Right hindlimb (tissue), 1 donor: Measurements from ENCODE around the gene PPP4C.
A peak's percentile ranks its signal among the peaks of the same experiment; 100 is the strongest.

Source experiments
- DNase-seq: peaks from one replicate; pipeline ENCODE4 v3.0.0-alpha.2; 2018

PPP4C gene

DNA sequence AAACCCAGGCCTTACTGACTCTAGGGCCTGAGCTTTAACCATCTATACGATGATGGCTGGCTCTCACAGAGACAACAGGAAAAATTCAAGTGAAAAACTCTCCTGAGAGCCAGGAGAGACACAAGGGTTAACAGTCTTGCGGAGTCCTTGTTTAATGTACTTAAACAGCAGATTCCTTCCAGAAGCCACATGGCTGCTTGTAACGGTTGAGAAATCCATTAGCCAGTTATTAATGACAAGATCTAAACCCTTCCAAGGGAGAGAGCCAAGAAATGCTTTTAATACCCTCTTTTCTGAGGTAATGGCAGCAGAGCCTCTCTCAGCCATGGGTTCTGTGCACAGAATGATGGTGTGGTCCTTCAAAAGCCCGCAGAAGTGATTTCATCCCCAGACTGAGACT, 15.4 kb upstream of the PPP4C start:
- DNase-seq: no peak

DNA sequence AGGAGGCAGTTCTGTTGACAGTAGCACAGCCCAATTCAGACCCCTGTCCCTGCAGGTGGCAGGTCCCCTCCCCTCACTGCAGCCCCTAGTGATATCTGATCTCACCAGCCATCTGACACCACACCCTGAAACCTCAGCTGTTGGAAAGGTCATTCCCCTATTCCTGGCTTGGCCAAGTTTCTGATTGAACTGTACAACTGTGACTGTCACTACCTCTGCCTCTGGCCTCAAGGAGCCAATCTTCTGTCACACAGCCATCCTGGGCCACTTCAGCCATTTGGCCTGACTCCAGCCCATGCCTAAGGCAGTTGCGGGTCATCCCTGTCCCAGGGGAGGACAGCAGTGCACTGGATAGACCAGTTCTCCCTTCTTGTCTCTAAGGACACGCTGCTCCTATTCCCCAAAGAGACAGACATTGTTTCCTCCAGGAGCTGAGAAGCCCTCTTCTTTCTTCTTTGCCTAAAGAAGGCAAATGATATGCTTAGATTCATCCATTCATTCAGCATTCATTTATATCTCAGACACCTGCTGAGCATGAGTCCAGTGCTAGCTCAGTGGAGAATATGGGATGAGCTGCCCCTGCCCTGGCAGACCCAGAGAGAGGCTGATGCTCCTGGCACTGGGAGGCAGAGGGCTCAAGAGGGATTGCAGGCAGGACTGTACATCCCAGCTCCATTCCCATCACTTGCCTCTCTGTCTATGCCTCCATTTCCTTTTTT, 14.8 kb upstream of the PPP4C start:
- peak; percentile 68 for DNase-seq

GRCh38 chr16:30063278-30063892, 12.4 kb upstream of the PPP4C start:
- no peak for DNase-seq

DNA sequence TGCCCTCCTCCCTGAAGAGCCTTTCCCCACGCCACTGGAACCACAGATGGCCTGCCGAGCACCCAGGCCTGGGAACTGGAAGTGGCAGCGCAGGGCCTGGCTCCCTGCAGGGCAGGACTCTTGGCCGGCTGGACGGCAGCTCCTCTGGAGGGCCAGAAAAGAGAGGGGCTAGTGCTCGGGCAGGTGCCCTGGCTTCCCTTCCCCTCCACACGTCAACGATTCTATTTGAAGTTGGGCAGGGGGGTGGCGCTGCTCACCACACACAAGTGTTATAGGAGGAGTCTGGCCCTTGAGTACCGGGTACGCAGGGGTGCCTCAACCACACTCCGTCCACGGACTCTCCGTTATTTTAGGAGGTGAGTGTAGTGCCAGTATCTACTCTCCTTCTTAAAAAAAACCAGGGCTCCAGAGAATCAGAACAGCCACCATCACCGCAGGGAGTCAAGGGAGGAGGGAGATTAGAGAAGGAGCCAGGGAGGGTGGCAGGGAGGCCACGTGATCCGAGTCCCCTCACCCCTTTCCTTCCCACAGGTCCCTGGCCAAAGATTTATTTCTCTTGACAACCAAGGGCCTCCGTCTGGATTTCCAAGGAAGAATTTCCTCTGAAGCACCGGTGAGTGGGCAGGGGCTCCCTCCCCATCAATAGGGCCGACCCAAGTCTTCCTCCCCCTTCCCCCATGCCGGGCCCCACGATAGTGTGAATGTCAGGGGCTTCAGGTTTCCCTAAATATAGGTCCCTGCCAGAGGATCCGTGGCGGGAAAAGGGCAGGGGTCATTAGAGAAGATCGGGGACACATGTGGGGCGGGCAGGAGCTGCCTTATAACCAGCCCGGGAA, 11.7 kb upstream of the PPP4C start:
- peak; percentile 82 for DNase-seq

DNA sequence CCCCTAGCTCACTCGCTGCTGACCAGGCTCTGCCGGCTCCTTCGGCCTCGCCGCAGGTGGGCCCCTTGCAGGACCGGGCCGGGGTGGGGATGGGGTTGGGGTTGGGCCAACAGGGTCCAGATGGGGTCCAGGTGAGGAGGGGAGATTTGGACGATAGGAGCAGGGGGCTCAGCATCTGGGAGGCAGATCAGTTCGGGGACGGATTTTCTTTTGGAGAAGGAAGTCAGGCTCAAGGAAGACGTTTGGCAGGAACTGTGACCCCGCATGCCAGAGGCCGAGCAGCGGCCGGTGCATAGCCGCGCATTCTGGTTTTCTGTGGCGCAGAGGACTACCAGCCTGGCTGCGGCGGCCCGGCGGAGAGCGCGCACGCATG, 11.1 kb upstream of the PPP4C start:
- DNase-seq: no peak

GRCh38 chr16:30065102-30065942, 10.5 kb upstream of the PPP4C start, which contains the start of gene ALDOA:
ALDOA (plus strand) TSS chr16:30065760; CDS start chr16:30066898, 1,138 bp downstream.
- DNase-seq: peak; percentile 99

DNA sequence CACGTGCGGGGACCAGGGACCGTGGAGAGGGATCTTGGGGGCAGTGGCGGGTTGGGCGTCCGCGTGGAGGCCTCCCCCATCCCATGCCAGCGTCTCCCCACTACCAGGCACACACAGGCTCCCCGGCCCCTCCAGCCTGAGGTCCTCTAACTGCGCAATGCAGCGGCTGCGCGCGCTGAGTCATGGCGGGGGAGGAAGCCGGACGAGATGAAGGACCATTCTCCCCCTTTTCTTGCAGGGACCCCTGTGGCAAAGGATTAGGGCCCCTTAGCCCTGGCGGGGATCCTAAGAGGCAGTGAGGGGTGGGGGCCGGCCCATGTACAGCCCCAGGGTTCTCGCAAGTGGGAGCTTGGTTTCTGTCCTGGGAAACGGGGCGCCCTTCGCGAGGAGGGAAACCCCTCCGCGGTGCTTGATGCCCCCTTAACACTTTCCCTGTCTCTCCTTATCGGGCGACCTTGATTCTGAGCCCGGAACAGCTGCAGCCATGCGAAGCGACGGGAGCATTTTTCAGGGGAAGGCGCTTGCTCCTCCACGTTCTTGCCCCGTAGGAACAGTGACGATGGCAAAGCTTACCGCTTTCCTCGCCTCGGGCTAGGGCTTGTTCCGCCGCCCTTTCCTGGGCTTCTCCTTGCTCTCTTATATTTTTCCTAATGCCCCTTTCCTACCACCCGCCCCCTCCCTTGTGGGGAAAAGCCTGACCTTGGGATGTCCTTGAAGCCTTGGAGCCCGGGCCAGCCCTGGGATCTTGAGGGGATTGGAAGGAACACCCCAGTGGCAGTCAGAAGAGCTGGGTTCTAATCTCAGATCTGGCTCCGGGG, 9.6 kb upstream of the PPP4C start:
- DNase-seq: no peak

GRCh38 chr16:30066761-30067583, 8.8 kb upstream of the PPP4C start:
- peak; percentile 61 for DNase-seq

GRCh38 chr16:30067584-30067916, 8.2 kb upstream of the PPP4C start:
- no peak for DNase-seq

GRCh38 chr16:30068333-30068732, 7.5 kb upstream of the PPP4C start:
- DNase-seq: no peak

DNA sequence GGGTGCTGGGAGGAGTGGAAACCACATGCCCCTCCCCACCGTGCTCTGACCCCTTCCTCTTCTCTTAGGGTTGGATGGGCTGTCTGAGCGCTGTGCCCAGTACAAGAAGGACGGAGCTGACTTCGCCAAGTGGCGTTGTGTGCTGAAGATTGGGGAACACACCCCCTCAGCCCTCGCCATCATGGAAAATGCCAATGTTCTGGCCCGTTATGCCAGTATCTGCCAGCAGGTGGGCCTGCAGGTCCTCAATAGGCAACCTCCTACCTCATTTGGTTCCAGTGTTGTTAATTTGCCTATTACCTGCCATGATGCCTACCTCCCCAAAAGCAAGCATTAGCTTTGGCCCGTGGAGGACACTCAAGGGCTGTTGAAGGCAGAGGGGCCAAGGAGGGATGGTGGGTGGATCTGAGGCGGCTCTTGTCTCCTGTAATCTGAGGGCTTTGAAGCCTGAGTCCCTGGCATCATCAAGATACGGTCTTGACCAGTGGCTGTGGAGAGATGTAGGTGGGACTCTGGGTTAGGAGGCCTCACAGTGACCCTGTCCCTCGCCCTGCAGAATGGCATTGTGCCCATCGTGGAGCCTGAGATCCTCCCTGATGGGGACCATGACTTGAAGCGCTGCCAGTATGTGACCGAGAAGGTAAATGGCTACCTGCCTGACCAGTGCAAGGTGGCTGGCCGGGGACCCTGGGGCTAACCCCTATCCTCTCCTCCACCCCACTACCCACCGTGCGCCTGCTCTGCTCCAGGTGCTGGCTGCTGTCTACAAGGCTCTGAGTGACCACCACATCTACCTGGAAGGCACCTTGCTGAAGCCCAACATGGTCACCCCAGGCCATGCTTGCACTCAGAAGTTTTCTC, 6.8 kb upstream of the PPP4C start:
- no peak for DNase-seq

DNA sequence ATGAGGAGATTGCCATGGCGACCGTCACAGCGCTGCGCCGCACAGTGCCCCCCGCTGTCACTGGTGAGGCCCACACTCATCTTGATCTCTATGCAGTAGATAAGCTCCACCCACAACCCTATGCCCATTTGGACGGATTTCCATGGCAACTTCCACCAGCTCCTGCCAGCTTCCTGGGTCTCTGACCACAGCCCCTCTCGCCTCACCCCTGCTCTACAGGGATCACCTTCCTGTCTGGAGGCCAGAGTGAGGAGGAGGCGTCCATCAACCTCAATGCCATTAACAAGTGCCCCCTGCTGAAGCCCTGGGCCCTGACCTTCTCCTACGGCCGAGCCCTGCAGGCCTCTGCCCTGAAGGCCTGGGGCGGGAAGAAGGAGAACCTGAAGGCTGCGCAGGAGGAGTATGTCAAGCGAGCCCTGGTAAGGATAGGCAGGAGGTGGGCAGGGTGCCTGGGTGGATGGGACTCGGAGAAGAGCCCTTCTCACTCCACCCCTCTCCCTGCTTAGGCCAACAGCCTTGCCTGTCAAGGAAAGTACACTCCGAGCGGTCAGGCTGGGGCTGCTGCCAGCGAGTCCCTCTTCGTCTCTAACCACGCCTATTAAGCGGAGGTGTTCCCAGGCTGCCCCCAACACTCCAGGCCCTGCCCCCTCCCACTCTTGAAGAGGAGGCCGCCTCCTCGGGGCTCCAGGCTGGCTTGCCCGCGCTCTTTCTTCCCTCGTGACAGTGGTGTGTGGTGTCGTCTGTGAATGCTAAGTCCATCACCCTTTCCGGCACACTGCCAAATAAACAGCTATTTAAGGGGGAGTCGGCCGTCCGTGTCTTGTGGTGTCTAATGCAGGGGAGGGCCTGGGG, 6.0 kb upstream of the PPP4C start:
- DNase-seq: no peak

DNA sequence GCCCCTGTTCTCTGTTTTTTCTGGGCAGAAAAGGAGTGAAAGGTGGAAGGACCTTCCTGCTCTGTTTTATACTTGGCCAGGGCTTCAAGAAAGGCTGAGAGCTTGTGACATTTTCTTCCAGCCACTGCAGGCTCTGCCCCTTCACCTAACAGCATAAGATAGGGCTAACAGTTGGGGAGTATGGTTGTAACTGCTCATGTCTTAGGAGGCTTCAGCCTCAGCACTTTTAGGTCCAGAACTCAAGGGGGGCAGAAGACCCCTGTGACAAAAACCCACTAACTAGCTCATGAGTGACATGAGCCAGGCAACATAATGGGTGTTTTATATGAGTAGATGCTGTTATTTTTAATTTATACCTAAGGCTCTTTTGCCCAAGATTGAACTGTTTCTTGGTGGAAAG, 5.3 kb upstream of the PPP4C start:
- no peak for DNase-seq

DNA sequence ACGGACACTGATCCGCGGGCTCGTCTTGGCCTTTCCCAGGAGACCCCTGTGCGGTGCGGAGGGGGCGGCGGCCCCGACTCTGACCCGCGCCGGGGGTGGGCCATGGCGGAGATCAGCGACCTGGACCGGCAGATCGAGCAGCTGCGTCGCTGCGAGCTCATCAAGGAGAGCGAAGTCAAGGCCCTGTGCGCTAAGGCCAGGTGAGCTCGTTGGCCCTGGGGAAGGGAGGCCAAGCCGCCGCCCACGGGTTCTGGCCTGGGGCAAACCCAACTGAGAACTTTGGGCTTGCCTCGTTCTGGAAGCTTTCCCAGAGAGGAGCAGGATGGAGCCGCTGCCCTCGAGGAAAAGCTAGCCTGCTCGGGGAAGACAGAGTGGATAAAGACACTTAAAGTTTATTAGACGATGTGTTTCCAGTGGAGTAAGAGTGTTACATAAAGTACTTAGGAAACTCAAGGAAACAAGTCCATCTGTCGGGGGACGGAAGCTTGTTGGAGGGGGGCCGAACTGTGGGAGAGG, 540 bp downstream of the PPP4C start:
- no peak for DNase-seq

DNA sequence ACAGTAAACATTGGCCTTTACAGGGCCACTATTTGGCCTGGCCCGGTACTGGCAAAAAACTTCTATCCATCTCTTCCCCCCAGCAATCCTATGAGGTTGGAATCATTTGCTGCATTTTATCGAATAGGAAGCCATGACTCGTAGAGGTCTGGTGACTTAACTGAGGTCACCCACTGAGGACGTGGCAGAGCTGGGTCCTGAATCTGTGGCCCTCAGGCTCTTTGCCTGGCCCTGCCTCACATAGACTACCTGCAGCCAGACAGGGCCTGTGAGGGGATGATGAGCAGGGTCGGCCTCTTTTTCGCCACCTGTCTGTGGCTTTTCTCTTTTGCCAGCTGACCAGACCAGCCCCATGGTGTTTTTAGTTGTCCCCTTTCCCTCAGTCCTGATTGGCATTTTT, 1.9 kb downstream of the PPP4C start:
- no peak for DNase-seq

DNA sequence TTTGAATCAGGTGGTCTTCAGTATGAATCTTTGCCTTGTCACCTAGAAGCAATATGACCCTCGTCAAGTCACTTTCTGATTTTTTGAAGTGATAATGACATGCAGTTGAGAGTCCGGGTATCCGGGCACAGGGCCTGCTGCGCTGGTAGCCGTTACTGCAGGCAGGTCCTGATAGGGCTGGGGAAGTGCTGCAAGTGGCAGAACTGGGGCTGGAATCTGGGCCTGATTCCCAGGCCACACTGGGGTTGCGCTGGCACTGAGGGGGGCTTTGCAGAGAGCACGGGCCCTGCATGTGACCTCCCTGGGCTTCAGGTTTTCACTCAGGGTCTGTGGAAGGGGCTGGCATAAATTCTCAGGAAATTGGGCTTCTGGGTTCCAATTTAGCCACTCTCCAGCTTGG, 3.0 kb downstream of the PPP4C start:
- no peak for DNase-seq

DNA sequence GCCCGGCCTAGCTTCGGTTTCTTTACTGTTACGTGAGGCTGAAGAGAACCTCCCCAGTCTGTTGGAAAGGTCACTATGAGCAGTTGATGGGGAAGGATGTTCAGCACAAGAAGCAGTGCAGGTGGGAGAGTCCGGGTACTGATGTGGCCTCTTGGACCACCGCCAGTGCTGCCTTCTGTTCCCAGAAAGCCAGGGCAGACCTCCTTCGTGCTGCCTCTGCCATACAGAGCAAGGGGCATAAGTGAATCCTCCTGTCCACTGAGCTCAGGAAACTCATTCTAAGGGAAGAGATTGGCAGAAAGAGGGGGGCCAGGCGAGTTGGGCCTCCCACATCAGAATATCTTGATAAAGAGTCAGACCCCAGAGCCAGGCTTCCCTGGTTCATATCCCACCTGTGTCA, 3.7 kb downstream of the PPP4C start:
- no peak for DNase-seq

GRCh38 chr16:30082545-30083090, 6.8 kb downstream of the PPP4C start:
- no peak for DNase-seq
